ENCODE results near the gene CILP. TPM values are rescaled to one million over a fixed set of nuclear protein-coding genes. Genes with fewer than 3 reads are reported as not detected.

Gene CILP
- total RNA-seq, 2 donors from 2014 or later: 2.2 to 32.0 TPM

- DNase-seq (ENCODE audit: low spot score): no peak
- Histone ChIP-seq H3K27ac (no peak overlapping the region), H3K36me3 (no peaks in the 10 kb centered on the region), H3K27me3 (no peaks in the 10 kb centered on the region), H3K9me3 (no peaks in the 10 kb centered on the region), H3K4me3 (no peak overlapping the region), H3K4me1 (peaks cover 0 to 19% of the 10 kb centered on the region in 2 donors)
- TF ChIP-seq CTCF (IDR thresholded peaks at IDR 0.05): no peak
Observed at GRCh38 chr15:65207280-65207840, 3.9 kb downstream of the CILP start.

- peaks cover 0 to 13% of the 10 kb centered on the region in 2 donors for H3K4me1 ChIP-seq
- no peaks in the 10 kb centered on the region for H3K27me3 ChIP-seq
- no peaks in the 10 kb centered on the region for H3K9me3 ChIP-seq
- no peak overlapping the region for H3K4me3 ChIP-seq
- no peak overlapping the region for H3K27ac ChIP-seq
- DNase-seq (ENCODE audit: low spot score): no peak
- no peak for TF ChIP-seq CTCF (IDR thresholded peaks at IDR 0.05)
- H3K36me3 ChIP-seq: no peaks in the 10 kb centered on the region
Observed at GRCh38 chr15:65206750-65207149, 4.5 kb downstream of the CILP start.

- DNase-seq (ENCODE audit: low spot score): no peak
Observed at GRCh38 chr15:65204931-65205660, 6.2 kb downstream of the CILP start.

GRCh38 chr15:65204236-65204930, 6.9 kb downstream of the CILP start:
- no peak overlapping the region for H3K4me3 ChIP-seq
- no peaks in the 10 kb centered on the region for H3K4me1 ChIP-seq
- no peak for DNase-seq (ENCODE audit: low spot score)
- no peak overlapping the region for H3K27ac ChIP-seq
- no peaks in the 10 kb centered on the region for H3K27me3 ChIP-seq
- no peaks in the 10 kb centered on the region for H3K9me3 ChIP-seq
- TF ChIP-seq CTCF (IDR thresholded peaks at IDR 0.05): no peak
- H3K36me3 ChIP-seq: no peaks in the 10 kb centered on the region

More at GRCh38 chr15:65204931-65205660, 6.2 kb downstream of the CILP start:
- Histone ChIP-seq H3K27ac (no peak overlapping the region), H3K27me3 (no peaks in the 10 kb centered on the region), H3K4me1 (no peaks in the 10 kb centered on the region), H3K36me3 (no peaks in the 10 kb centered on the region), H3K9me3 (no peaks in the 10 kb centered on the region), H3K4me3 (no peak overlapping the region)
- TF ChIP-seq CTCF (IDR thresholded peaks at IDR 0.05): no peak

- Histone ChIP-seq H3K36me3 (no peaks in the 10 kb centered on the region), H3K4me1 (no peaks in the 10 kb centered on the region)
Observed at GRCh38 chr15:65201918-65202317, 9.4 kb downstream of the CILP start.

More at GRCh38 chr15:65201918-65202317, 9.4 kb downstream of the CILP start:
- Histone ChIP-seq H3K27me3 (no peaks in the 10 kb centered on the region), H3K27ac (no peak overlapping the region), H3K4me3 (no peak overlapping the region), H3K9me3 (no peaks in the 10 kb centered on the region)
- TF ChIP-seq CTCF (IDR thresholded peaks at IDR 0.05): no peak
- DNase-seq (ENCODE audit: low spot score): no peak

All from right atrium auricular region (tissue), 2 donors.